Endothelial cell (in vitro differentiated cells): ENCODE data around the gene TEAD1. TPM values are rescaled to one million over a fixed set of nuclear protein-coding genes. Genes with fewer than 3 reads are reported as not detected.

Experiments
- DNase-seq: peaks from one replicate; pipeline ENCODE4 v3.0.0; 2021; ENCODE audit warnings: low spot score
- H3K27ac Mint-ChIP-seq: one replicate; pipeline ENCODE4 v1.8.0; 2021; ENCODE audit warnings: mixed read lengths, inconsistent platforms; ENCODE audit not compliant: unreplicated experiment
- H3K27me3 Mint-ChIP-seq: one replicate; pipeline ENCODE4 v1.8.0; 2021; ENCODE audit warnings: mild to moderate bottlenecking, moderate library complexity, mixed read lengths, inconsistent platforms; ENCODE audit not compliant: unreplicated experiment
- H3K36me3 Mint-ChIP-seq: one replicate; pipeline ENCODE4 v1.8.0; 2021; ENCODE audit warnings: mild to moderate bottlenecking, low read depth, mixed read lengths, inconsistent platforms; ENCODE audit not compliant: unreplicated experiment
- H3K4me1 Mint-ChIP-seq: one replicate; pipeline ENCODE4 v1.8.0; 2021; ENCODE audit warnings: mild to moderate bottlenecking, mixed read lengths, inconsistent platforms; ENCODE audit not compliant: unreplicated experiment
- H3K4me3 Mint-ChIP-seq: one replicate; pipeline ENCODE4 v1.8.0; 2021; ENCODE audit warnings: mild to moderate bottlenecking, mixed read lengths, inconsistent platforms; ENCODE audit not compliant: unreplicated experiment
- H3K9me3 Mint-ChIP-seq: one replicate; pipeline ENCODE4 v1.8.0; 2021; ENCODE audit warnings: mixed read lengths, inconsistent platforms; ENCODE audit not compliant: unreplicated experiment
- CTCF ChIP-seq: fragments of 200-600 bp; sonication (generic); IDR thresholded peaks from one replicate; pipeline ENCODE4 v1.5.0; 2021; ENCODE audit warnings: antibody characterized with exemption; ENCODE audit not compliant: unreplicated experiment
- total RNA-seq: library from RNA; stranded (reverse); fragmentation: NEBNext Ultra II Directional; extraction: Animal tissue kit (Norgen Biotek cat#: 25700); gene quantifications from one replicate; pipeline ENCODE4 v1.2.1, GENCODE V29; 2021; ENCODE audit not compliant: unreplicated experiment

The TEAD1 gene
- total RNA-seq, 1 donor from 2014 or later = 54.4 TPM

GRCh38 chr11:12846786-12847615, 172.8 kb downstream of the TEAD1 start:
- peaks cover 37% of the 10 kb centered on the region for H3K4me1 Mint-ChIP-seq
- H3K27ac Mint-ChIP-seq = peak overlapping the region; percentile 74
- no peak for DNase-seq
- H3K27me3 Mint-ChIP-seq = peaks cover 4% of the 10 kb centered on the region
- H3K4me3 Mint-ChIP-seq = peak overlapping the region; percentile 31
- H3K36me3 Mint-ChIP-seq = no peaks in the 10 kb centered on the region
- TF ChIP-seq CTCF = no peak
- H3K9me3 Mint-ChIP-seq = no peaks in the 10 kb centered on the region

GRCh38 chr11:12848413-12848812, 174.2 kb downstream of the TEAD1 start:
- peaks cover 31% of the 10 kb centered on the region for H3K4me1 Mint-ChIP-seq
- no peak overlapping the region for H3K27ac Mint-ChIP-seq
- no peak overlapping the region for H3K4me3 Mint-ChIP-seq
- no peak for TF ChIP-seq CTCF
- no peaks in the 10 kb centered on the region for H3K36me3 Mint-ChIP-seq
- no peak for DNase-seq
- H3K9me3 Mint-ChIP-seq = no peaks in the 10 kb centered on the region
- peaks cover 2% of the 10 kb centered on the region for H3K27me3 Mint-ChIP-seq

- H3K36me3 Mint-ChIP-seq = peaks cover 4% of the 10 kb centered on the region
- no peaks in the 10 kb centered on the region for H3K9me3 Mint-ChIP-seq
- DNase-seq = no peak
- peaks cover 7% of the 10 kb centered on the region for H3K27me3 Mint-ChIP-seq
- no peak overlapping the region for H3K4me3 Mint-ChIP-seq
- H3K4me1 Mint-ChIP-seq = peaks cover 11% of the 10 kb centered on the region
- H3K27ac Mint-ChIP-seq = no peak overlapping the region
- TF ChIP-seq CTCF = no peak
These were observed 179.1 kb downstream of the TEAD1 start for GRCh38 chr11:12853325-12853651.

GRCh38 chr11:12853652-12854296, 179.6 kb downstream of the TEAD1 start:
- H3K27me3 Mint-ChIP-seq = peaks cover 7% of the 10 kb centered on the region
- peaks cover 4% of the 10 kb centered on the region for H3K36me3 Mint-ChIP-seq
- no peak overlapping the region for H3K4me3 Mint-ChIP-seq
- TF ChIP-seq CTCF = no peak
- no peak overlapping the region for H3K27ac Mint-ChIP-seq
- peaks cover 11% of the 10 kb centered on the region for H3K4me1 Mint-ChIP-seq
- no peak for DNase-seq
- H3K9me3 Mint-ChIP-seq = no peaks in the 10 kb centered on the region

- Mint-ChIP-seq H3K27me3 (peaks cover 6% of the 10 kb centered on the region), H3K9me3 (no peaks in the 10 kb centered on the region), H3K4me1 (peaks cover 14% of the 10 kb centered on the region), H3K27ac (no peak overlapping the region), H3K4me3 (no peak overlapping the region), H3K36me3 (peaks cover 4% of the 10 kb centered on the region)
- DNase-seq = no peak
- no peak for TF ChIP-seq CTCF
These were observed 180.1 kb downstream of the TEAD1 start for GRCh38 chr11:12854297-12854661.
